SW480 (cell line): Measurements from ENCODE around the gene IQSEC1.
A peak's percentile ranks its signal among the peaks of the same experiment; 100 is the strongest.
"Not testable (repeated sequence)": the region's sequence is repeated elsewhere in the genome, so short reads cannot be mapped to it uniquely, and the experiment has no call there.

Source experiments
- DNase-seq: peaks from one replicate; pipeline ENCODE4 v3.0.0-alpha.2; 2016; ENCODE audit warnings: low spot score

Gene IQSEC1

GRCh38 chr3:12892840-12893189 is 180.4 kb downstream of the IQSEC1 start:
- DNase-seq: no peak

- peak; percentile 80 for DNase-seq
These were observed 181.0 kb downstream of the IQSEC1 start for GRCh38 chr3:12891985-12892839.

- DNase-seq: no peak
These were observed 181.7 kb downstream of the IQSEC1 start for GRCh38 chr3:12891391-12891984.

- DNase-seq: peak; percentile 89
These were observed 182.4 kb downstream of the IQSEC1 start for GRCh38 chr3:12890610-12891390.

- DNase-seq: no peak
These were observed 186.5 kb downstream of the IQSEC1 start for GRCh38 chr3:12886736-12887135.

- DNase-seq: no peak
These were observed 187.0 kb downstream of the IQSEC1 start for GRCh38 chr3:12886106-12886679.

GRCh38 chr3:12885583-12885930 is 187.7 kb downstream of the IQSEC1 start:
- DNase-seq: no peak

GRCh38 chr3:12884790-12885582 is 188.2 kb downstream of the IQSEC1 start:
- DNase-seq: no peak

GRCh38 chr3:12884186-12884680 is 189.0 kb downstream of the IQSEC1 start:
- DNase-seq: no peak

GRCh38 chr3:12882336-12883310 is 190.6 kb downstream of the IQSEC1 start:
- no peak for DNase-seq

GRCh38 chr3:12881858-12882257 is 191.4 kb downstream of the IQSEC1 start:
- DNase-seq: not testable (repeated sequence)

GRCh38 chr3:12879191-12879815 is 193.9 kb downstream of the IQSEC1 start:
- DNase-seq: no peak

- DNase-seq: not testable (repeated sequence)
These were observed 194.5 kb downstream of the IQSEC1 start for GRCh38 chr3:12878758-12879157.

GRCh38 chr3:12878141-12878574 is 195.1 kb downstream of the IQSEC1 start:
- DNase-seq: no peak

GRCh38 chr3:12877040-12877439 is 196.2 kb downstream of the IQSEC1 start:
- no peak for DNase-seq

GRCh38 chr3:12875857-12876836 is 197.1 kb downstream of the IQSEC1 start:
- DNase-seq: no peak

GRCh38 chr3:12871404-12871983 is 201.7 kb downstream of the IQSEC1 start:
- DNase-seq: no peak

GRCh38 chr3:12870942-12871341 is 202.3 kb downstream of the IQSEC1 start:
- no peak for DNase-seq
